OCI-LY3 (cell line): Measurements from ENCODE around the gene LDLR.
A peak's percentile ranks its signal among the peaks of the same experiment; 100 is the strongest.

Experiments
- H2AFZ ChIP-seq: fragments of 200-600, 300-600 bp; shearing (Covaris generic); 2 replicates; pipeline ENCODE4 v1.6.0; 2014; ENCODE audit warnings: antibody characterized with exemption, low read depth, low read length
- H3K27ac ChIP-seq: fragments of 200-600, 300-600 bp; sonication (generic); 2 replicates; pipeline ENCODE4 v1.5.1; 2014; ENCODE audit warnings: mild to moderate bottlenecking, low read length, moderate library complexity, mixed read lengths
- H3K27me3 ChIP-seq: fragments of 200-600, 300-600 bp; sonication (generic); 2 replicates; pipeline ENCODE4 v1.6.1; 2014; ENCODE audit warnings: low read depth, low read length, mixed read lengths
- H3K36me3 ChIP-seq: fragments of 200-600, 300-600 bp; sonication (generic); replicated peaks from 2 replicates; pipeline ENCODE3; 2014; ENCODE audit warnings: low read depth, low read length, mixed read lengths
- H3K4me1 ChIP-seq: fragments of 300-600, 200-600 bp; sonication (generic); 2 replicates; pipeline ENCODE4 v1.6.1; 2014; ENCODE audit warnings: low read length, mixed read lengths
- H3K4me2 ChIP-seq: fragments of 200-600, 300-600 bp; sonication (generic); 2 replicates; pipeline ENCODE4 v1.6.1; 2014; ENCODE audit warnings: low read length, mixed read lengths
- H3K4me3 ChIP-seq: fragments of 300-600, 200-600 bp; sonication (generic); 2 replicates; pipeline ENCODE4 v1.5.1; 2014; ENCODE audit warnings: antibody characterized with exemption, mild to moderate bottlenecking, low read length, moderate library complexity
- H3K79me2 ChIP-seq: fragments of 300-600, 200-600 bp; shearing (Covaris generic); 2 replicates; pipeline ENCODE4 v1.6.1; 2014; ENCODE audit warnings: mild to moderate bottlenecking, low read length, mixed read lengths
- H3K9ac ChIP-seq: fragments of 300-600, 200-600 bp; shearing (Covaris generic); 2 replicates; pipeline ENCODE4 v1.6.0; 2014; ENCODE audit warnings: mild to moderate bottlenecking, low read length, moderate library complexity
- H3K9me3 ChIP-seq: fragments of 200-600, 300-600 bp; shearing (Covaris generic); 2 replicates; pipeline ENCODE4 v1.6.1; 2014; ENCODE audit warnings: low read length, mixed read lengths; ENCODE audit not compliant: insufficient read depth
- H4K20me1 ChIP-seq: fragments of 200-600, 300-600 bp; sonication (generic); 2 replicates; pipeline ENCODE4 v1.6.1; 2016; ENCODE audit warnings: low read length, mixed read lengths; ENCODE audit not compliant: insufficient read depth
- CTCF ChIP-seq: fragments of 200-600, 300-600 bp; sonication (generic); IDR thresholded peaks from 2 replicates; pipeline ENCODE4 v1.5.1; 2014; ENCODE audit warnings: antibody characterized with exemption, low read length, low read depth
- EZH2phosphoT487 ChIP-seq: fragments of 200-600 bp; shearing (Covaris generic); IDR thresholded peaks from 2 replicates; pipeline ENCODE4 v1.6.1; 2018; ENCODE audit warnings: antibody characterized with exemption, mixed run types, low read depth

The LDLR gene

GRCh38 chr19:11045536-11045935 is 43.7 kb upstream of the LDLR start:
- Histone ChIP-seq H3K9ac (no peak overlapping the region), H3K79me2 (no peaks in the 10 kb centered on the region), H3K27ac (no peak overlapping the region), H3K4me1 (peaks cover 31% of the 10 kb centered on the region), H3K27me3 (peaks cover 4% of the 10 kb centered on the region; the same call in 1 of the 2 replicates), H2AFZ (no peak overlapping the region), H4K20me1 (peaks cover 55% of the 10 kb centered on the region), H3K9me3 (no peaks in the 10 kb centered on the region), H3K4me2 (no peak overlapping the region), H3K4me3 (no peak overlapping the region), H3K36me3 (peaks cover 71% of the 10 kb centered on the region)
- TF ChIP-seq EZH2phosphoT487 (no peak), CTCF (no peak)

- Histone ChIP-seq H3K36me3 (peaks cover 64% of the 10 kb centered on the region), H3K4me1 (peaks cover 31% of the 10 kb centered on the region), H3K27ac (no peak overlapping the region)
Measured at GRCh38 chr19:11046605-11047354, 42.5 kb upstream of the LDLR start.

GRCh38 chr19:11047866-11048265 is 41.4 kb upstream of the LDLR start:
- Histone ChIP-seq H3K27ac (no peak overlapping the region), H3K4me1 (peaks cover 31% of the 10 kb centered on the region)
- TF ChIP-seq EZH2phosphoT487 (no peak), CTCF (no peak)

More at GRCh38 chr19:11046605-11047354, 42.5 kb upstream of the LDLR start:
- peaks cover 4% of the 10 kb centered on the region; the same call in 1 of the 2 replicates for H3K27me3 ChIP-seq
- no peaks in the 10 kb centered on the region for H3K9me3 ChIP-seq
- H4K20me1 ChIP-seq, result peaks cover 64% of the 10 kb centered on the region
- peak overlapping the region; percentile 4; the same call in 1 of the 2 replicates for H3K4me3 ChIP-seq
- H3K9ac ChIP-seq, result no peak overlapping the region
- no peaks in the 10 kb centered on the region for H3K79me2 ChIP-seq
- H2AFZ ChIP-seq, result no peak overlapping the region
- no peak for TF ChIP-seq EZH2phosphoT487
- no peak for TF ChIP-seq CTCF
- peak overlapping the region; percentile 28 for H3K4me2 ChIP-seq

GRCh38 chr19:11050323-11051114 is 38.7 kb upstream of the LDLR start:
- H3K27me3 ChIP-seq, result peaks cover 4% of the 10 kb centered on the region; the same call in 1 of the 2 replicates
- H3K36me3 ChIP-seq, result peaks cover 56% of the 10 kb centered on the region
- H3K4me3 ChIP-seq, result no peak overlapping the region
- H3K79me2 ChIP-seq, result no peaks in the 10 kb centered on the region
- peaks cover 77% of the 10 kb centered on the region for H4K20me1 ChIP-seq
- H3K4me1 ChIP-seq, result peaks cover 30% of the 10 kb centered on the region
- H3K4me2 ChIP-seq, result no peak overlapping the region
- no peak overlapping the region for H3K27ac ChIP-seq
- no peak for TF ChIP-seq EZH2phosphoT487
- no peak for TF ChIP-seq CTCF
- H2AFZ ChIP-seq, result no peak overlapping the region
- H3K9ac ChIP-seq, result no peak overlapping the region
- H3K9me3 ChIP-seq, result no peaks in the 10 kb centered on the region

More at GRCh38 chr19:11047866-11048265, 41.4 kb upstream of the LDLR start:
- H3K36me3 ChIP-seq, result peaks cover 64% of the 10 kb centered on the region
- no peak overlapping the region for H3K4me3 ChIP-seq
- H2AFZ ChIP-seq, result no peak overlapping the region
- H3K9me3 ChIP-seq, result no peaks in the 10 kb centered on the region
- H4K20me1 ChIP-seq, result peaks cover 69% of the 10 kb centered on the region
- no peak overlapping the region for H3K4me2 ChIP-seq
- no peaks in the 10 kb centered on the region for H3K79me2 ChIP-seq
- peaks cover 4% of the 10 kb centered on the region; the same call in 1 of the 2 replicates for H3K27me3 ChIP-seq
- H3K9ac ChIP-seq, result no peak overlapping the region
